OCI-LY7 (cell line): Measurements from ENCODE around the gene SLC44A3. TPM values are rescaled to one million over a fixed set of nuclear protein-coding genes. Genes with fewer than 3 reads are reported as not detected.

Experiments
- BruUV-seq: library from RNA; stranded (reverse); fragments of 400-500 nt; replicated peaks from 2 replicates; lab custom pipeline; 2021; lab: Mats Ljungman, UMichigan
- CTCF ChIA-PET: fragments of 300-600 bp; sonication (Branson Sonifier 250); formaldehyde crosslinking; loops from one replicate; lab custom pipeline; 2022; ENCODE audit warnings: antibody characterized with exemption; ENCODE audit not compliant: unreplicated experiment; lab: Charles Lee
- POLR2A ChIA-PET: fragments of 300-600 bp; sonication (Branson Sonifier 250); formaldehyde crosslinking; loops from one replicate; lab custom pipeline; 2022; ENCODE audit warnings: antibody characterized with exemption; lab: Charles Lee
- DNase-seq: peaks from one replicate; pipeline ENCODE4 v3.0.0-alpha.2; 2015; ENCODE audit warnings: low spot score
- H2AFZ ChIP-seq: fragments of 200-600 bp; sonication (generic), shearing (Covaris generic); 2 replicates; pipeline ENCODE4 v1.6.1; 2014; ENCODE audit warnings: mild to moderate bottlenecking, antibody characterized with exemption, low read length, moderate library complexity
- H3K27ac ChIP-seq: fragments of 200-600 bp; sonication (generic); 2 replicates; pipeline ENCODE4 v1.5.1; 2014; ENCODE audit warnings: mixed run types, low read depth, mild to moderate bottlenecking, moderate library complexity, low read length, inconsistent platforms; ENCODE audit not compliant: poor library complexity, severe bottlenecking
- H3K36me3 ChIP-seq: fragments of 200-600 bp; sonication (generic); 2 replicates; pipeline ENCODE4 v1.6.1; 2014; ENCODE audit warnings: mild to moderate bottlenecking, antibody characterized with exemption, low read length, moderate library complexity, mixed read lengths; ENCODE audit not compliant: insufficient read depth
- H3K4me1 ChIP-seq: fragments of 200-600 bp; sonication (generic); 2 replicates; pipeline ENCODE4 v1.5.1; 2014; ENCODE audit warnings: mild to moderate bottlenecking, low read length; ENCODE audit not compliant: insufficient read depth, poor library complexity, severe bottlenecking
- H3K4me2 ChIP-seq: fragments of 200-600 bp; sonication (generic); 2 replicates; pipeline ENCODE4 v1.6.1; 2014; ENCODE audit warnings: mild to moderate bottlenecking, low read length
- H3K4me3 ChIP-seq: fragments of 200-600 bp; sonication (generic); 2 replicates; pipeline ENCODE4 v1.5.1; 2014; ENCODE audit warnings: mild to moderate bottlenecking, low read depth, low read length; ENCODE audit not compliant: poor library complexity, severe bottlenecking
- H3K79me2 ChIP-seq: fragments of 200-600 bp; sonication (generic); 2 replicates; pipeline ENCODE4 v1.6.1; 2016; ENCODE audit warnings: low read depth, mild to moderate bottlenecking, low read length, moderate library complexity, mixed read lengths; ENCODE audit not compliant: insufficient read depth
- H3K9me2 ChIP-seq: fragments of 200-600 bp; sonication (generic); 2 replicates; pipeline ENCODE4 v1.6.1; 2016; ENCODE audit warnings: mild to moderate bottlenecking, low read length, mixed read lengths; ENCODE audit not compliant: insufficient read depth
- H3K9me3 ChIP-seq: fragments of 200-600 bp; sonication (generic); 2 replicates; pipeline ENCODE4 v1.6.1; 2014; ENCODE audit warnings: mild to moderate bottlenecking, mixed run types, low read length, mixed read lengths
- H4K20me1 ChIP-seq: fragments of 200-600 bp; sonication (generic); 2 replicates; pipeline ENCODE4 v1.6.1; 2014; ENCODE audit warnings: mild to moderate bottlenecking, antibody characterized with exemption, low read length, moderate library complexity, mixed read lengths; ENCODE audit not compliant: insufficient read depth
- CTCF ChIP-seq: fragments of 200-600 bp; sonication (generic); conservative IDR thresholded peaks from 2 replicates; pipeline ENCODE4 v1.5.1; 2014; ENCODE audit warnings: mild to moderate bottlenecking, antibody characterized with exemption, low read length, moderate library complexity, mixed read lengths
- EZH2phosphoT487 ChIP-seq: fragments of 200-600 bp; sonication (generic); IDR thresholded peaks from 2 replicates; pipeline ENCODE4 v1.6.1; 2018; ENCODE audit warnings: low read depth, borderline replicate concordance, mild to moderate bottlenecking, mixed run types, antibody characterized with exemption, low read length, moderate library complexity, mixed read lengths
- intact Hi-C: fragments of 100-400 bp; cut with micrococcal nuclease; formaldehyde crosslinking; loops from one replicate; pipeline ENCODE4 v1.10.0; 2022; ENCODE audit not compliant: unreplicated experiment
- total RNA-seq, 2 experiments: library from RNA; depleted of rRNA in 1 of 2; stranded (reverse); fragments of >200 nt in 1 of 2; shearing (Covaris generic) in 1 of 2; gene quantifications; 2 replicates each; pipeline ENCODE4 v1.2.3, GENCODE V29; 2014 to 2022

The SLC44A3 gene
- total RNA-seq, 2 experiments from 2014 or later = not detected

GRCh38 chr1:94927405-94928175, 107.4 kb downstream of the SLC44A3 start:
- Histone ChIP-seq H2AFZ (no peak overlapping the region), H3K79me2 (no peaks in the 10 kb centered on the region), H3K9me2 (no peaks in the 10 kb centered on the region), H3K4me1 (no peaks in the 10 kb centered on the region), H3K9me3 (no peaks in the 10 kb centered on the region), H3K4me3 (no peak overlapping the region), H4K20me1 (no peaks in the 10 kb centered on the region), H3K36me3 (no peaks in the 10 kb centered on the region), H3K27ac (no peak overlapping the region), H3K4me2 (no peak overlapping the region)
- no TSS peak for BruUV-seq
- ChIA-PET CTCF (no interaction called here), POLR2A (interaction anchor here (0.6 kb wide), 1 partner anchor 18 kb away, joined by 3 read pairs; no protein-coding TSS in a partner anchor)
- DNase-seq = no peak
- TF ChIP-seq CTCF (no peak), EZH2phosphoT487 (no peak)
- intact Hi-C loops = no loop called here

GRCh38 chr1:94928293-94928939, 108.3 kb downstream of the SLC44A3 start:
- Histone ChIP-seq H3K4me2 (no peak overlapping the region), H3K9me3 (no peaks in the 10 kb centered on the region), H4K20me1 (no peaks in the 10 kb centered on the region), H3K27ac (no peak overlapping the region), H3K9me2 (no peaks in the 10 kb centered on the region), H2AFZ (no peak overlapping the region), H3K79me2 (no peaks in the 10 kb centered on the region), H3K36me3 (no peaks in the 10 kb centered on the region), H3K4me3 (no peak overlapping the region), H3K4me1 (no peaks in the 10 kb centered on the region)
- TF ChIP-seq CTCF (no peak), EZH2phosphoT487 (no peak)
- DNase-seq = no peak
- ChIA-PET CTCF (no interaction called here), POLR2A (interaction anchor here (0.6 kb wide), 1 partner anchor 17 kb away, joined by 3 read pairs; no protein-coding TSS in a partner anchor)
- intact Hi-C loops = no loop called here
- BruUV-seq = no TSS peak
